HCT116 (cell line): ENCODE results near the gene HHLA2. TPM values are rescaled to one million over a fixed set of nuclear protein-coding genes. Genes with fewer than 3 reads are reported as not detected.

Experiments
- ATAC-seq: fragments of 200-7000 bp; cut with Tn5 transposase; 2 replicates; pipeline ENCODE4 v1.9.1; 2020; ENCODE audit warnings: mild to moderate bottlenecking, moderate library complexity
- Bru-seq: library from RNA; stranded (reverse); fragments of 400-500 nt; gene quantifications from one replicate; lab custom pipeline; 2021; lab: Mats Ljungman, UMichigan
- BruChase-seq, 2 experiments: library from RNA; stranded (reverse); fragments of 400-500 nt; gene quantifications; one replicate each; lab custom pipeline; 2021; lab: Mats Ljungman, UMichigan
- BruUV-seq: library from RNA; stranded (reverse); fragments of 400-500 nt; replicated peaks from 2 replicates; lab custom pipeline; 2021; lab: Mats Ljungman, UMichigan
- CTCF ChIA-PET: fragments of 300-600 bp; sonication (Branson Sonifier 250); formaldehyde crosslinking; loops from one replicate; lab custom pipeline; 2021; ENCODE audit warnings: antibody characterized with exemption; lab: Charles Lee
- POLR2A ChIA-PET: fragments of 300-600, 350-600 bp; sonication (Branson Sonifier 250); formaldehyde crosslinking; loops from one replicate; lab custom pipeline; 2021; ENCODE audit warnings: antibody characterized with exemption; lab: Charles Lee
- RAD21 ChIA-PET, 2 experiments: fragments of 300-600 bp; sonication (Branson Sonifier 250); formaldehyde crosslinking; loops; one replicate each; lab custom pipeline; 2023; ENCODE audit warnings: low total read pairs in 2 of 2; ENCODE audit not compliant: uncharacterized antibody in 2 of 2, unreplicated experiment in 2 of 2, low non-redundant PET in 1 of 2; lab: Charles Lee
- DNase-seq: peaks from one replicate; pipeline ENCODE4 v3.0.0-alpha.2; 2010; ENCODE audit warnings: low read depth, low spot score
- H2AFZ ChIP-seq: fragments of 200-600 bp; shearing (Covaris generic), sonication (generic); 2 replicates; pipeline ENCODE4 v1.6.1; 2017; ENCODE audit warnings: low read depth, mixed run types, mixed read lengths, antibody characterized with exemption, low read length; ENCODE audit not compliant: poor library complexity, severe bottlenecking
- H3K27ac ChIP-seq: 2 replicates; pipeline ENCODE4 v1.5.1; 2012; ENCODE audit warnings: low read depth, low read length
- H3K27me3 ChIP-seq: fragments of 200-600 bp; sonication (generic); 2 replicates; pipeline ENCODE4 v1.6.1; 2016; ENCODE audit warnings: mixed run types, low read length, mixed read lengths; ENCODE audit not compliant: insufficient read depth
- H3K36me3 ChIP-seq, 2 experiments: fragments of 200-500 bp in 1 of 2; fragments of 200-600 bp in 1 of 2; sonication (Bioruptor generic) in 1 of 2; sonication (generic) in 1 of 2; 2 replicates each; pipeline versions ENCODE4 v1.5.1 to v1.6.1; 2014 to 2016; ENCODE audit warnings: low read length in 2 of 2, inconsistent platforms in 1 of 2, mixed read lengths in 1 of 2, mixed run types in 1 of 2; ENCODE audit not compliant: insufficient read depth in 2 of 2, control insufficient read depth in 1 of 2
- H3K4me1 ChIP-seq, 2 experiments: fragments of 200-600 bp in 1 of 2; sonication (generic) in 1 of 2; 2 replicates each; pipeline versions ENCODE4 v1.5.1 to v1.6.1; 2012 to 2017; ENCODE audit warnings: low read length in 2 of 2, inconsistent platforms in 1 of 2, mild to moderate bottlenecking in 1 of 2, mixed read lengths in 1 of 2, mixed run types in 1 of 2, moderate library complexity in 1 of 2; ENCODE audit not compliant: insufficient read depth in 2 of 2, control insufficient read depth in 1 of 2
- H3K4me2 ChIP-seq: fragments of 200-600 bp; sonication (generic); 2 replicates; pipeline ENCODE4 v1.6.1; 2017; ENCODE audit warnings: mixed run types, low read length, mixed read lengths
- H3K4me3 ChIP-seq, 2 experiments: fragments of 200-600 bp in 1 of 2; sonication (generic) in 1 of 2; replicated peaks in 1 of 2; 2 replicates each; pipeline ENCODE4 v1.5.1; 2011 to 2016; ENCODE audit warnings: low read length in 2 of 2, control low read depth in 1 of 2, low read depth in 1 of 2, mild to moderate bottlenecking in 1 of 2, mixed read lengths in 1 of 2, mixed run types in 1 of 2
- H3K79me2 ChIP-seq: fragments of 200-600 bp; sonication (generic); 2 replicates; pipeline ENCODE4 v1.6.1; 2017; ENCODE audit warnings: mild to moderate bottlenecking, mixed run types, low read length, moderate library complexity, mixed read lengths; ENCODE audit not compliant: insufficient read depth
- H3K9ac ChIP-seq: fragments of 200-600 bp; sonication (generic); 2 replicates; pipeline ENCODE4 v1.6.1; 2016; ENCODE audit warnings: low read length, mixed read lengths
- H3K9me2 ChIP-seq: fragments of 200-600 bp; sonication (generic), shearing (Covaris generic); 2 replicates; pipeline ENCODE4 v1.6.1; 2017; ENCODE audit warnings: mixed run types, mild to moderate bottlenecking, moderate library complexity; ENCODE audit not compliant: insufficient read depth
- H3K9me3 ChIP-seq, 2 experiments: fragments of 200-500 bp in 1 of 2; fragments of 200-600 bp in 1 of 2; sonication (Bioruptor generic) in 1 of 2; sonication (generic) in 1 of 2; 2 replicates each; pipeline ENCODE4 v1.6.1; 2014 to 2017; ENCODE audit warnings: low read length in 2 of 2, mixed read lengths in 2 of 2, inconsistent platforms in 1 of 2, low read depth in 1 of 2, mild to moderate bottlenecking in 1 of 2, mixed run types in 1 of 2, moderate library complexity in 1 of 2; ENCODE audit not compliant: control insufficient read depth in 1 of 2, insufficient read depth in 1 of 2
- H4K20me1 ChIP-seq: fragments of 200-600 bp; sonication (generic), shearing (Covaris generic); 2 replicates; pipeline ENCODE4 v1.6.1; 2017; ENCODE audit warnings: mixed run types, mild to moderate bottlenecking, moderate library complexity; ENCODE audit not compliant: insufficient read depth
- ATF3 ChIP-seq: IDR thresholded peaks from 2 replicates; pipeline ENCODE4 v1.6.1; 2012
- CBX3 ChIP-seq: IDR thresholded peaks from 2 replicates; pipeline ENCODE4 v1.6.1; 2012; ENCODE audit warnings: low read depth
- CTCF ChIP-seq, 3 experiments: fragments of 200-600 bp in 1 of 3; sonication (generic) in 1 of 3; IDR thresholded peaks in 2 of 3; conservative IDR thresholded peaks in 1 of 3; 2 replicates each; pipeline ENCODE4 v1.5.1; 2012 to 2017; ENCODE audit warnings: low read depth in 2 of 3, low read length in 2 of 3, antibody characterized with exemption in 1 of 3, borderline replicate concordance in 1 of 3, control low read depth in 1 of 3, mild to moderate bottlenecking in 1 of 3, mixed read lengths in 1 of 3, mixed run types in 1 of 3, moderate library complexity in 1 of 3; ENCODE audit not compliant: insufficient read depth in 1 of 3
- ELF1 ChIP-seq: IDR thresholded peaks from 2 replicates; pipeline ENCODE4 v1.6.1; 2012; ENCODE audit warnings: low read depth, borderline replicate concordance
- EZH2 ChIP-seq: fragments of 200-600 bp; sonication (generic); IDR thresholded peaks from 2 replicates; pipeline ENCODE4 v1.6.1; 2017; ENCODE audit warnings: antibody characterized with exemption, mixed run types
- EZH2phosphoT487 ChIP-seq: fragments of 200-600 bp; IDR thresholded peaks from 2 replicates; pipeline ENCODE4 v1.6.1; 2018; ENCODE audit warnings: antibody characterized with exemption, borderline replicate concordance
- FOSL1 ChIP-seq: IDR thresholded peaks from 2 replicates; pipeline ENCODE4 v1.6.1; 2012; ENCODE audit warnings: low read depth
- JUND ChIP-seq: IDR thresholded peaks from 2 replicates; pipeline ENCODE4 v1.6.1; 2012
- POLR2A ChIP-seq: IDR thresholded peaks from 2 replicates; pipeline ENCODE4 v1.7.0; 2011; ENCODE audit warnings: borderline replicate concordance; ENCODE audit not compliant: insufficient read depth, insufficient read length; ENCODE audit errors: extremely low read depth
- POLR2AphosphoS5 ChIP-seq: IDR thresholded peaks from 2 replicates; pipeline ENCODE4 v1.6.1; 2011; ENCODE audit warnings: mild to moderate bottlenecking, low read depth, low read length, moderate library complexity
- RAD21 ChIP-seq: IDR thresholded peaks from 2 replicates; pipeline ENCODE4 v1.6.1; 2012; ENCODE audit warnings: low read depth, mild to moderate bottlenecking
- SIN3A ChIP-seq: IDR thresholded peaks from 2 replicates; pipeline ENCODE4 v1.6.1; 2012; ENCODE audit warnings: low read depth
- SP1 ChIP-seq: IDR thresholded peaks from 2 replicates; pipeline ENCODE4 v1.6.1; 2012; ENCODE audit warnings: low read depth
- SRF ChIP-seq: IDR thresholded peaks from 2 replicates; pipeline ENCODE4 v1.6.1; 2012; ENCODE audit warnings: low read depth
- TCF7L2 ChIP-seq: IDR thresholded peaks from 2 replicates; pipeline ENCODE4 v1.7.0; 2011; ENCODE audit warnings: borderline replicate concordance, inconsistent platforms; ENCODE audit not compliant: insufficient read depth, insufficient read length; ENCODE audit errors: extremely low read depth
- YY1 ChIP-seq: IDR thresholded peaks from 2 replicates; pipeline ENCODE4 v1.6.1; 2011; ENCODE audit warnings: low read length, low read depth, moderate library complexity, mild to moderate bottlenecking; ENCODE audit not compliant: insufficient replicate concordance; ENCODE audit errors: extremely low read depth
- ZFX ChIP-seq: fragments of 450-650 bp; IDR thresholded peaks from 2 replicates; pipeline ENCODE4 v1.6.1; 2017
- ZNF274 ChIP-seq: fragments of 200-500 bp; sonication (Bioruptor generic); IDR thresholded peaks from 2 replicates; pipeline ENCODE4 v1.6.1; 2014; ENCODE audit warnings: mild to moderate bottlenecking, low read depth, low read length, inconsistent platforms
- intact Hi-C: fragments of 100-400 bp; cut with micrococcal nuclease; formaldehyde crosslinking; loops from 2 replicates; pipeline ENCODE4 v1.10.0; 2022
- long read RNA-seq: library from polyadenylated mRNA; unstranded; transcript quantifications from one replicate; pipeline ENCODE4 v2.0.0, GENCODE V29; 2021; ENCODE audit not compliant: unreplicated experiment
- polyA plus RNA-seq: library from polyadenylated mRNA; unstranded; fragments of >200 nt; gene quantifications from 2 replicates; pipeline ENCODE4 v1.2.1, GENCODE V29; 2012; ENCODE audit warnings: missing spikeins
- total RNA-seq: library from RNA; stranded (reverse); gene quantifications from one replicate; pipeline ENCODE4 v1.2.1, GENCODE V29; 2021; ENCODE audit not compliant: unreplicated experiment
- TF ChIP-seq, protein P1 (sequence below): IDR thresholded peaks from 2 replicates; pipeline ENCODE4 v1.6.1; 2012
- TF ChIP-seq, protein P2 (sequence below): IDR thresholded peaks from 2 replicates; pipeline ENCODE4 v1.6.1; 2012; ENCODE audit warnings: low read depth

Gene HHLA2
- not detected for total RNA-seq
- 0.04 and 0.07 TPM in 2 replicates for polyA plus RNA-seq
- Bru-seq, nascent RNA = percentile 2 among the genes with signal in this experiment
- BruChase-seq, experiment 1, labeled RNA remaining after a 6-hour chase = percentile 1 among the genes with signal in this experiment
- percentile 2 among the genes with signal in this experiment for BruChase-seq, experiment 2, labeled RNA remaining after a 2-hour chase
- long read RNA-seq = 0 reads

- H3K4me1 ChIP-seq = no peaks in the 10 kb centered on the region
- H4K20me1 ChIP-seq = no peaks in the 10 kb centered on the region
- ATAC-seq = no peak
- H3K79me2 ChIP-seq = no peaks in the 10 kb centered on the region
- H3K27ac ChIP-seq = no peak within 1 kb of the TSS
- BruUV-seq = no TSS peak
- POLR2A ChIA-PET = no interaction called here
- no peak for DNase-seq
- H3K9me2 ChIP-seq = no peaks in the 10 kb centered on the region
- no peak for TF ChIP-seq SIN3A
- no peak for TF ChIP-seq EZH2
- no peak for TF ChIP-seq TCF7L2
- TF ChIP-seq ZNF274 = no peak
- no peak for TF ChIP-seq EZH2phosphoT487
- TF ChIP-seq RAD21 = no peak
- TF ChIP-seq YY1 = no peak
- TF ChIP-seq ATF3 = no peak
- no peak for TF ChIP-seq CBX3
- no peak for TF ChIP-seq ZFX
- no peak for TF ChIP-seq FOSL1
- TF ChIP-seq JUND = no peak
- TF ChIP-seq ELF1 = no peak
- TF ChIP-seq CTCF (IDR thresholded peaks at IDR 0.05 in 2 of 3, conservative IDR thresholded peaks at IDR 0.05 in 1 of 3; ENCODE audit: borderline replicate concordance in 1 of 3, insufficient read depth in 1 of 3, low read depth in 2 of 3, low read length in 2 of 3) = no peak
- no peak for TF ChIP-seq SP1
- TF ChIP-seq, protein P1, sequence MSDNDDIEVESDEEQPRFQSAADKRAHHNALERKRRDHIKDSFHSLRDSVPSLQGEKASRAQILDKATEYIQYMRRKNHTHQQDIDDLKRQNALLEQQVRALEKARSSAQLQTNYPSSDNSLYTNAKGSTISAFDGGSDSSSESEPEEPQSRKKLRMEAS = no peak
- no peak for TF ChIP-seq SRF
- TF ChIP-seq, protein P2, sequence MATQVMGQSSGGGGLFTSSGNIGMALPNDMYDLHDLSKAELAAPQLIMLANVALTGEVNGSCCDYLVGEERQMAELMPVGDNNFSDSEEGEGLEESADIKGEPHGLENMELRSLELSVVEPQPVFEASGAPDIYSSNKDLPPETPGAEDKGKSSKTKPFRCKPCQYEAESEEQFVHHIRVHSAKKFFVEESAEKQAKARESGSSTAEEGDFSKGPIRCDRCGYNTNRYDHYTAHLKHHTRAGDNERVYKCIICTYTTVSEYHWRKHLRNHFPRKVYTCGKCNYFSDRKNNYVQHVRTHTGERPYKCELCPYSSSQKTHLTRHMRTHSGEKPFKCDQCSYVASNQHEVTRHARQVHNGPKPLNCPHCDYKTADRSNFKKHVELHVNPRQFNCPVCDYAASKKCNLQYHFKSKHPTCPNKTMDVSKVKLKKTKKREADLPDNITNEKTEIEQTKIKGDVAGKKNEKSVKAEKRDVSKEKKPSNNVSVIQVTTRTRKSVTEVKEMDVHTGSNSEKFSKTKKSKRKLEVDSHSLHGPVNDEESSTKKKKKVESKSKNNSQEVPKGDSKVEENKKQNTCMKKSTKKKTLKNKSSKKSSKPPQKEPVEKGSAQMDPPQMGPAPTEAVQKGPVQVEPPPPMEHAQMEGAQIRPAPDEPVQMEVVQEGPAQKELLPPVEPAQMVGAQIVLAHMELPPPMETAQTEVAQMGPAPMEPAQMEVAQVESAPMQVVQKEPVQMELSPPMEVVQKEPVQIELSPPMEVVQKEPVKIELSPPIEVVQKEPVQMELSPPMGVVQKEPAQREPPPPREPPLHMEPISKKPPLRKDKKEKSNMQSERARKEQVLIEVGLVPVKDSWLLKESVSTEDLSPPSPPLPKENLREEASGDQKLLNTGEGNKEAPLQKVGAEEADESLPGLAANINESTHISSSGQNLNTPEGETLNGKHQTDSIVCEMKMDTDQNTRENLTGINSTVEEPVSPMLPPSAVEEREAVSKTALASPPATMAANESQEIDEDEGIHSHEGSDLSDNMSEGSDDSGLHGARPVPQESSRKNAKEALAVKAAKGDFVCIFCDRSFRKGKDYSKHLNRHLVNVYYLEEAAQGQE = no peak
- TF ChIP-seq POLR2A = no peak
- no peak for TF ChIP-seq POLR2AphosphoS5
- no peak within 1 kb of the TSS for H2AFZ ChIP-seq
- H3K4me3 ChIP-seq = no peak within 1 kb of the TSS
- RAD21 ChIA-PET = no interaction called here
- CTCF ChIA-PET = no interaction called here
- H3K4me2 ChIP-seq = no peak within 1 kb of the TSS
- H3K27me3 ChIP-seq = no peaks in the 10 kb centered on the region
- intact Hi-C loops = no loop called here
- H3K36me3 ChIP-seq = no peaks in the 10 kb centered on the region
- H3K9ac ChIP-seq = no peak within 1 kb of the TSS
- no peaks in the 10 kb centered on the region for H3K9me3 ChIP-seq
Observed at GRCh38 chr3:108296239-108296638, at the start of gene HHLA2. Gene HHLA2, plus strand, starts transcription at chr3:108296548. Its CDS starts 55,266 bp downstream, at chr3:108351814.
